ACHN (cell line): ENCODE measurements around the gene ADARB1.
A peak's percentile ranks its signal among the peaks of the same experiment; 100 is the strongest.

Experiments used
- DNase-seq: peaks from one replicate; pipeline ENCODE4 v3.0.0-alpha.2; 2015
- in situ Hi-C: cut with HindIII; loops from 2 replicates; pipeline ENCODE4 v1.10.0; 2017; ENCODE audit warnings: low sequenced_read_pairs, low pct_ligation_motif_present, low pct_unique_long_range_greater_than_20kb

Gene ADARB1

DNA sequence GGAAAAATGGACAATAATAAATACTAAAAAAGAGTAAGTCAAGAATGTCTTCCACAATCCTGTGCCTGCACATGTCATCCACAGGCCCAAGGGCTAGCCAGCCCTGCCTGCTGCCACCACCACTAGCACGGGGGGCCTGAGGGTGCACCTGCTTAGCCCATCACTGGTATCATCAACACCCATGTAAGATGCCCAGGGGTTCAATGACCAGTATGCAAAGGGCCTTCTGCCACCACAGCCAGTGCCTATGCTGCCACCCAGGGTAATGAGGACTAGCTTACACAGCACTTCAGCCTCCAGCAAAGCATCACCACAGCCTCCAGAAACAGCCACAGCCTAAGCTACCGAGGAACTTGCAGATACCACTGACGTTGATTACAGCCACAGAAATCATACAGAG lies 167.0 kb downstream of the ADARB1 start:
- DNase-seq, result no peak
- in situ Hi-C loops, result no loop called here

DNA sequence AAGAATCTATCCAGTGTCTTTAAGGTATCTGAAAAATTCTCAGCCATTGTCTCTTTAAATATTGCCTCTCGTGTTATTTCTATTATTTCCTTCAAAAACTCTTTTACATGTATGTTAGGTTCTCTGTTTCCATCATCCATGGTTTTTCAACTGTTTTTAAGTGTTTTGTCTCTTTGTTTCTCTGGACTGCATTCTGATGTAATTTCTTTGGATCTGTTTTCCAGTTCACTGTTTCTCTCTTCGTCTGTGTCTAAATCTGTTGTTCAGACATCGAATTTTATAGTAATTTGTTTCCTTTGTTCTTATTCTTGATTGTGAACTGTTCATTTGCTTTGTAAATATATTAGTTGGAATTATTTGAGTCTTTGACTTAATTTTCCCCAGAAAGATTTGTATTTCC lies 169.2 kb downstream of the ADARB1 start:
- in situ Hi-C loops, result no loop called here
- DNase-seq, result no peak

DNA sequence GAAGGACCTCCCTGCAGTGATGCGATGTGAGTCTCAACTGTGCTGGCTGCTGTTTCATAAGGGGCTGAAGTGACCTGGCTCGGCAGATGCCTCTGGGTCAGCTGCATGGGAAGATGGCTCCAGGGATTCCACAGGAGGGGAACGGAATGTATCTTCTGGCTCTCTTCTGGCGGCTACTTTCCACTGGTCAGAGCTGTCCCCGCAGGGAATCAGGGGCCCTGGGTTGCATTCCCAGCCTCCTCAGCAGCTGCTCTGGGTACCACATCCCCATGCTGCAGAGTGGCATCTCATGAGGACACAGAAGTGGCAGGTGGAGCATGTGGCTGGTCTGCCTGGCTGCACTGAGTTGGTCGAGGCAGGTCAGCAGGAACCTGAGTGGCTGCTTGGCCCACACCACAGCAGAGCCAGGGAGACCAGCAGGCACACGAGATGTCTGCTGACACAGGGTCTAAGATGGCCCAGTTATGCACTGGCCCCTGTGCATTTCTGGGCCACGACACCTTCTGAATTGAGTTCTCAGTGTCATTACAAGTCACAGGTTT lies 170.5 kb downstream of the ADARB1 start:
- no peak for DNase-seq
- in situ Hi-C loops, result no loop called here

DNA sequence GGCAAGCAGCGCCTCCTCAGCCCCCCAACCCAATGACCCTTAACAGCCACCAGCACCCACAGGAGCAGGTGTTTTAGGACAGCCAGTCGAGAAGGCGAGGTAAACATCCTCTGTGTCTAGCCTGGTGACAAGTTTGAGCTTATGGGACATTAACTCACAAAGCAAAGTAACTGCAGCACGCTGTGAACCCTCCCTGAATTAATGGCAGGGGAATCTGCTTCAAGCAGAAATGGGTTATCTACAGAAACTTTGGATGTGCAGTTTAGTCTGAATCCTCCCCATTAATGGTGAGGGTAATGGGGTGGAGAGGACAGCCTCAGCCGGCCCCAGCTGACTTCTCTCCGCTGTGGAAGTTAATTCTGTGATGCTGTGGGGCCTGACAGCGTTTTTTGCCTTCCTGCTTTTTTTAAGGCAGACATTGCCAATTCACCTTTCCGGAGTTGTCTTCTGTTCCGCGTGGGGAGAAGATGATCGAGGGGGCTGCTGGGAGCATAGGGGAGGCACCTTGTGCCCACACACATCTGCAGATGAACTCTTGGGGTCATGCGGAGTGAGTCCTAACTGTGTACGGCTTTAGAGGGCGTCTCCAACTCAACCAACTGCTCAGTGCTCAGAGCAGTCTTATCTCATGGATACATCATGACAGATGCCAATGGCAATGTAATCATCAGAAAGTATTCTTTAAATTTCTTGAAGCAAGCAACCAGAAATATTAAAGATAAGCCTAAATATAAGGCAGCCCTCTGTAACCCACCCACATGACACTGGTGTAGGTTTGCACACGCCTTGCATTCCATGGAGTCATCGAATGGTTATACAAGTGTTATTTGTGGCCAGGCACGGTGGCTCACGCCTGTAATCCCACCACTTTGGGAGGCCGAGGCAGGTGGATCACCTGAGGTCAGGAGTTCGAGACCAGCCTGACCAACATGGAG lies 172.3 kb downstream of the ADARB1 start:
- DNase-seq, result no peak
- in situ Hi-C loops, result no loop called here

DNA sequence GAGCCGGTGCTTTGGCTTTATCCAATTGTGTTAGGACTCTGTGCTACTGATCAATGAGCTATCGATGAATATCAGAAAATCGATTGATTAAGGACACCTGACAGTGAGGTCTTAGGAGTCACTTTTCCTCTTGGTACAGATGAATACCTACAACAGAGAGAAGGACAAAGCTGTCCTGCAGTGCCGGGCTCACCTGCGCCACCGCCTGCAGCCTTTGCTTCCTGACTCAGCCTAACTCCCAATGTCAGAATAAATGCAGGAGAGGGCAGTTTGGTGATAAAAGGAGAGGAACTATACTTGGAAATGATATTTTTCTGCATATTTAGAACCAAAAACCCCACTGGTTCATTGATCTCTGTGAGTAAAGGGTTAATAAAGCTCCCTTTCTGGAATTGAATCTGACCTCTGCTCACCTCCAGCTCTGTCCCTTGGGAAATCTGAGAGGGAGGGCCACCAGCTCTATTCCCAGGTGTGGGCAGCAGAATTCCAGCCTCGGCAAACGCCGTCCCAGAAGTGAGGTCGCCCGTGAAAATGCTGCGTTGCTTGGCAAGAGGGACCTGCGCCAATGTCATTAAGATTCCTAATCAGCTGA lies 174.0 kb downstream of the ADARB1 start:
- in situ Hi-C loops, result no loop called here

DNA sequence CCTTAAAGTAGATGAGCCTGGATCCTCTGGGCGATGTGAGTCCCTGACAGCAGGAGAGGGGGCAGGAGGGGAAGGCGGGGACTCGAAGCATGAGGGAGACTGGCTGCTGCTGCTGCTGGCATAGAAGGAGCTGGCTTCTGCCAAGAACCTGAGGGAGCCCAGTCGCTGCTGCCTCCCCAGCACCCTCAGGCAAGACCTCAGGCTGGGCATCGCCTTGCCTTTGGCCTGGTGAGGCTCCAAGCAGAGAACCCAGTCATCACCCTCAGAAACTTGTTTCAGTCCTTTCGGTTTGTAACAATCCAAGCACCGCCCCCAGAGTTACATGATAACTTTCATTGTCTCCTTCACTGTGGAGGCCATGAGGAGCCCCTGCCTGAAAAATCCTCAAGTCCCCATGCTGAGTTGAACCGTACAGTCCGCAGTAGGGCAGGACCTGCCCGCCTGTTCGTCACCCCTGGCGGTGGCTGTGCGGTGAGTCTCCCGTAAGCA lies 174.6 kb downstream of the ADARB1 start:
- peak; percentile 27 for DNase-seq
- in situ Hi-C loops, result no loop called here

More for the DNA sequence above, 174.0 kb downstream of the ADARB1 start:
- no peak for DNase-seq

DNA sequence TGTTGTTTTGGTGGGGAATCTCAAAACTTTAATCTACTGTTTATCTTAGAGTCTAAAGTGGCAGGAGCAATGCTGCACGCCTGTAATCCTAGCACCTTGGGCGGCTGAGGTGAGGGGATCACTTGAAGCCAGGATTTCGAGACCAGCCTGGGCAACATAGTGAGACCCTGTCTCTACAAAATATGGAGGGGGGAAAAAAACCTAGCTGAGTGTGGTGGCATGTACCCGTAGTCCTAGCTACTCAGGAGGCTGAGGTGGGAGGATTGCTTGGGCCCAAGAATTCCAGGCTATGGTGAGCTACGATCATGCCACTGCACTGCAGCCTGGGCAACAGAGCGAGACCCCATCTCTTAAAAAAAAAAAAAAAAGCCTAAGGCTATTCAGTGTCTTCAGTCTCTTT lies 175.2 kb downstream of the ADARB1 start:
- no peak for DNase-seq
- in situ Hi-C loops, result no loop called here

DNA sequence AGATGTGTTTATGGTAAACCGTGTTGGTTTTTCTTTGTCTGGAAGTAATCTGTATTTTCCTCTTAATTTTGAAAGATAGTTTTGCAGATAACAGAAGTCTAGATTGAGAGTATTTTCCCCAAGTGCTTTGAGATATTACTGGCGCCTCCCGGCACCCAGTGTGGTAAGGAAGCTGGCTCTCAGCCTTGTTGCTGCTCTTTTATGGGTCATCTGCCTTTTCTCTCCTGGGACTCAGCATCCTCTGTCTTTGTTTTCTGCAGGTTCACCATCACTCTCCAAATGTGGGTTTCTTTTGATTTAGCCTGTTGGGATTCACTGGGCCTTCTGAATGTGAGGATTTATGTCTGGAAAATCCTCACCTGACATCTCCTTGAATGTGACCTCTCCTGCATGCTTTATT lies 175.9 kb downstream of the ADARB1 start:
- in situ Hi-C loops, result no loop called here

DNA sequence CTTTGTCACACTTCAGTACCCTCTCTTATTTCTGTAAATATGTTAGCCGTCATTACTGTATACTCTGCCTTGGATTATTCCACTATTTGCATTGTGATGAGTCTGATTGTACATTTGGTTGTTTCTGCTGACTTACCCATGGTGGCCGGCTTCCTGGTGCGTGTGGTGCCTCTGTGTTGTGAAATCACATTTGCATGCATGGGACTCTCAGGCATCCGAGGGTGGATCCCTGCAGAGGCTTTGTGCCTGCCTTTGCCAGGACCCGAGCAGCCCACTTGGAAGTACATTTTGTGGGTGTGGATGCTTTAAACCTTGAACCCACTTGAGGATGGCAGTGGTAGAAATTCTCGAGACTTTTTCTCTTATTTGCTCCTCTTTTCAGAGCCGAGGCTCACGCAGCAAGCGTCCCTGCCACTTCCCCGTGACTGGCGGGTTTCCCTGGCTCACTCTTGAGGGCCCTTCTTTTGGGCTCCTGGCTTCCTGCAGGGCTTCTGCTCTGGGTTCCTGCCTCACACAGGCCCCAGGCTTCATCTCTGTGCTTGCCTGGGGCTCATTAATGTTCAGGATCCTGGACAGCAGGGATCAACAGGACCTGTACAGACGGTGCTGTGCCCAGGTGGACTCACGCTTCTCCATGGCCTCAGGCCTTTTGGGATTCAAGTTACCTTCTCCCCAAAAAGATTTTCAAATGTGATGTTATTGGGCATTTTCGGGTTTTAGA lies 176.7 kb downstream of the ADARB1 start:
- in situ Hi-C loops, result no loop called here
- no peak for DNase-seq

More for the DNA sequence above, 175.9 kb downstream of the ADARB1 start:
- DNase-seq, result no peak

DNA sequence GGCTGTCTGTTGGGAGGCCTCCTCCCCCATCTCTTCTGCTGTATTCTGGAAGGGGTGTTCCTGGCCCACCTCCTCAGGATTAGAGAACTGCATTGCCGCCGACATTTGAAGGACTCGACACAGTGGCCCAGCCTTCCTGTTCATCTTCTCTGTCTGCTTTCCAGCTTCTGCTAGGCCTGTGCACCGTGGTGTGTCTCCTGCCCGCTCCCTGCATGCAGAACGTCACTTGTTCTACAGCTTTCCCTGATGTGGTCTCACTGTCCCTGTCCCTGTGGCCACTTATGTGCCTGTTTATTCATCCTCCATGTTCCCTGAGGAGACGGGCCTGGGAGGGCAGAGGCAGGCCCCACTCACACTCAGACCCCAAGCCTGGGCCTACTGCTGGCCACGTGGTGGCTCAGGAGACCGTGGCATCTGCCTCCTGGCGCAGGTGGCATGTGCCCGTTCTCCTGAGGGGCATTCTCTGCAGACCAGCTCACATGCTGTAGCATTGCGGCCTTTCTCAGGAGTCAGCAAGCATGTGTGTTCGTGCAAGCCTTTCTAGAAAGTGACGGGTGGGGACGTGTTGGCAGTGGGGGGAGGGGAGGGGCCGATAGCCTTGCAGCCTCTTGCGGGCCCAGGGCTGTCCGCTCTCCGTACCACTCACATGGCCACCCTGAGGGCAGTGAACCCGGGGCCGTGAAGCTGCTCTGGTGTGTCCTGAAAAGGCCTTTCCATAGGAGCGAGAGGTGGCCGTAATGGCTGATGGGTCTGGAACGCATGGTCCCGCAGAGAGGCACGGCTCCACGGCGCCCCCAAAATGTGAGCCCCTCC lies 177.5 kb downstream of the ADARB1 start:
- no peak for DNase-seq
- in situ Hi-C loops, result no loop called here

DNA sequence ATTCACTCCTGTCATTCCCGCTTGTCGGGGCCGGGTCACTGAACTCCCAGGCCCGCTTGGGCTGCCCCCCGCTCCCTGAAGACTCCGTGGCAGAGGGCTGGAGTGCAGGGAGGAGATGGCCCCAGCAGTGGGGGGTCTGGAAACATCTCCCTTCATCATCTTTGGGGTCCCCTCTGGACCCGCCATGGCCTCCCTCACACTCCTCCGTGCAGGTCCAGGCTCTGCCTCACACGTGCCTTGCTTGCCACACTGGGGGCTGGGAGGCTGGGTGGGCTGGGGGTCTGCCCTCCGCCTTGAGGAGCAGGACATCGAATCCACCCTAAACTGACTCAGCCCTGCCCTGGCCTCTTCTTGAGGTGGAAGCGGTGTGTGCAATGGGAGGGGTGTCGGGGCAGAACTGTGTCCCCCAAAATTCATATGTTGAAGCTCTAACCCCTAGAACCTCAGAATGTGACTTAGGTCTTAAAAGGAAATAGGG lies 178.1 kb downstream of the ADARB1 start:
- no peak for DNase-seq
- in situ Hi-C loops, result no loop called here

DNA sequence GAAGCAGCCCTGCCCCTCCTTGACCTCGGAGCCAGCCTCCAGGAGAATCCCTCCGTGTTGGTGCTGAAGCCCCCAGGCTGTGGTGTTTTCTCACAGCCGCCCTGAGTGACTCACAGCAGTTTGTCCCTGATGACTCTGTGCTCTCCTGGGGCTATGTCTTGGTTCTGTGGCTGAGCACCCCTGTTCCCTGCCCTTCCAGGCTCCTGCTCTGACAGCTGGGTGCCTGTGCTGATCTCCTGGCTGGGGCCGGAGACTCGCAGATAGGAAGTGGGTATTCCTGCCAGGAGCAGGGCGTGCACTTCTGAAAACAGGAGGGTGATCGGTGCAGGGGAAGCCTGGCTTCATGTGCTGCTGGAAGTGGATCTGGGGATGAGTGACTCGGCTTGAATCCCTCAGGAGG lies 178.8 kb downstream of the ADARB1 start:
- DNase-seq, result no peak
- in situ Hi-C loops, result no loop called here

DNA sequence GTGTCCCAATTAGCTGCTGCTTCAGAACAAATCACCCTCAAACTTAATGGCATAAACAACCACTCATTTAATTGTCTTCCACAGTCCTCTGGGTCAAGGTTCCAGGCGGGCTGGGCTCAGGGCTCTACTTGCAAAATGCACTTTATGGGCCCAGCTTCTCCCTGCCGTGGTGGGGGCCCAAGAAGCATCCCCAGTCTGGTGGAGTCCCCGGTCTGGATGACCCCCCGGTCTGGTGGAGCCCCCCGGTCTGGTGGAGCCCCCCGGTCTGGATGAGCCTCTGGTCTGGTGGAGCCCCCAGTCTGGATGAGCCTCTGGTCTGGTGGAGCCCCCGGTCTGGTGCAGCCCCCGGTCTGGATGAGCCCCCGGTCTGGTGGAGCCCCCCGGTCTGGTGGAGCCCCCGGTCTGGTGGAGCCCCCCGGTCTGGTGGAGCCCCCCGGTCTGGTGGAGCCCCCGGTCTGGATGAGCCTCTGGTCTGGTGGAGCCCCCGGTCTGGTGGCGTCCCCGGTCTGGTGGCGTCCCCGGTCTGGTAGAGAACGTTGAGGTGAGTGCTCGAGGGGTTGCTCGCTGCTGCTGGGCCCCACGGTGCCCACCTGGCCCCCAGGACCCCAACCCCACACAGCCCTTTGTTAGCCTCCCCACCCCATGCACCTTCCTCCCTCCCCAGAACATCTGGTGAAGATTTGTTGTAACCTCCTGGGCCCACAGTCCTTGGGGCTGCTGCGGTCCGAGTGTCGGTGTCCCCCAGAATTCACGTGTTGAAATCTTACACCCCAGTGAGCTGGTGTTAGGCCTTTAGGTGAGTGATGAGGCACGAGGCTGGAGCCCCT lies 179.5 kb downstream of the ADARB1 start:
- in situ Hi-C loops, result no loop called here
- no peak for DNase-seq

DNA sequence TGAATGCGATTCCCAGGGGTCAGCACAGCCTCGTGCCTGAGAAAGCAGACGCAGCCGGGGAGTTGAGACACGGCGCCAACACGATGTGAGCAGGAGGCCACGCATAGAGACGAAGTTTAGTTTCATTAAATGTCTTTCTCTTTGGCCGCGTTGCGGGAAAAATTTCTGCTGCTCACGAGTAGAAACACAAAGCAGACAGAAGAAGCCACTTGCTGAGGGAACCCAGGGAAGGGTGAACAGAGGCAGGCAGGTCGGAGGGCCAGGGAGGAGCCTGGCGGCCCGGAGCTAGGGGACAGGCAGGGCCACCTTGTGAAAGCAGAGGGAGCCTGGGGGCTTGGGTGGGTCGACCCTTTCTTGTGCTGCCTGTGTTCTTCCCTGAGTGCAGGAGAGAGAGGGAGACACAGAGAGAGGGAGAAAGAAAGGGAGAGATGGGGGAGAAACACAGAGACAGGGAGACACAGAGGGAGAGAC lies 180.1 kb downstream of the ADARB1 start:
- in situ Hi-C loops, result no loop called here
- no peak for DNase-seq

DNA sequence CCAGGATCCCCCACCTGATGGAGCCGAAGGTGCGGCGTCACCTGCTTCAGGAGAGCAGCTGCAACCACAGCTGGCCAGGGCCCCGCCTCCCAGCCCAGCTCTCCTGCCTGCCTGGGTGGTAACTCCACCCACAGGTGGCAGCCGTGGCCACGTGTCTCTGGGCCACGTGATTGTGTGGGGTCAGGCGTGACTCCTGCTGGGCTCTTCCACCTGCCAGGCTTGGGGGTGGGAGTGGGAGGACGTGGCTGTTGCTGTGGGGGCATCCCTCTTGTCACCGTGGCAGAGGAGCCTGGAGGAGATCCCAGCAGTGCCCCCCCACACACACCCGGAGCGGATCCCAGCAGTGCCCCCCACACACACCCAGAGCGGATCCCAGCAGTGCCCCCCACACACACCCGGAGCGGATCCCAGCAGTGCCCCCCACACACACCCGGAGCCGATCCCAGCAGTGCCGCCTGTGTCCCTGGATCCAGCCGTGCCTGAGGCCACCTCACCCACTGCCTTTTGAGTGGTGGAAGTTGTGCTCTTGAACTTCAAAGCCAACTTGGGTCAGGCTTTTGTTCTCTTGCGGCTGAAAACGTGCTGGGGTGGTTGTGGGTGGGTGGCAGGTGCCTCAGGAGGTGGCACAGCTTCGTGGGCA lies 181.1 kb downstream of the ADARB1 start:
- no peak for DNase-seq
- in situ Hi-C loops, result no loop called here

DNA sequence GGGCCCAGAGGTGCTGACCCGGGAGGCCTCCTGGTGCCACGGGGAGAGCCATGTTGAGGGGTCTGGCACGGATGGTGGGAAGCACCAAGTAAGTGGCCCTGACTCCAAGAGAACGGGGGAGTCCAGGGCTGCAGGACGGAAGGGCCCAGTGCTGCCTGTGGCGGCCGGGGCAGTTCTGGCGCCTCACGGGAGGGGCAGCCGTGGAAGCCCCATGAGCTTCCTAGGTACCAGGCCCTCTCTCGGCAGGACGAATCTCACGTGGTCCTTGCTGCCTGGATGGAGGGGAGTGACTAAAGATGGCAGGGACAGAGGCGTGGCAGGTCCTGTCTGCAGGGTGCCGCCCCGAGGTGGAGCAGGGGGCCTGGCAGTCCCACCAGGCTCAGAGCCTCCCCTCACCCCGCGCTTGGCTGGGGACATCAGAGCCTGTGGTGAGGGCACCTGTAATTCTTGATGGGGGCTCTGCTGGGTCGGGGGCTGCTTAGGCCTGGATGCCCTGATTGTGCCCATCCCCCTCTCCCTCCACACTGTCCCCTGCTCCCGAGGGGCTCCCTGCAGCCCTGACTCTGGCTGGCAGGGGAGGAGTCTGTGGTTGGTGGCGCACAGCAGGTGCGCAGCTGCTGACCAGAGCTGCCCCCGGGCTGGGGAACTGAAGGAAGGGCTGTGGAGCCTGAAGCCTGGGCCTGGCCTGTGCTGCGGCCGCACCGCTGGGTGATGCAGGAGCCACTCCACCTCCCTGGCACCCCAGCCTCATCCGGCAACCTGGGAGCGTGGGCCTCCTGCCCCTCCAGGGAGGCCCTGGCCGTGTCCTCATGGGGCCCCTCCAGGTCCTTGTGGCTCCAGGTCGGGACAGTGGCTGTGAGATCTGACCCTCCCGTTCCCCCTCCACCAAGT lies 181.9 kb downstream of the ADARB1 start:
- in situ Hi-C loops, result no loop called here
- no peak for DNase-seq
